Non-pigmented ciliary epithelial cell (primary cell): ENCODE results near the gene SPINK8.
"Not testable (repeated sequence)": the region's sequence is repeated elsewhere in the genome, so short reads cannot be mapped to it uniquely, and the experiment has no call there.

Experiments used
- DNase-seq: peaks from one replicate; pipeline ENCODE4 v3.0.0-alpha.2; 2010; ENCODE audit warnings: low read depth

Gene SPINK8

DNA sequence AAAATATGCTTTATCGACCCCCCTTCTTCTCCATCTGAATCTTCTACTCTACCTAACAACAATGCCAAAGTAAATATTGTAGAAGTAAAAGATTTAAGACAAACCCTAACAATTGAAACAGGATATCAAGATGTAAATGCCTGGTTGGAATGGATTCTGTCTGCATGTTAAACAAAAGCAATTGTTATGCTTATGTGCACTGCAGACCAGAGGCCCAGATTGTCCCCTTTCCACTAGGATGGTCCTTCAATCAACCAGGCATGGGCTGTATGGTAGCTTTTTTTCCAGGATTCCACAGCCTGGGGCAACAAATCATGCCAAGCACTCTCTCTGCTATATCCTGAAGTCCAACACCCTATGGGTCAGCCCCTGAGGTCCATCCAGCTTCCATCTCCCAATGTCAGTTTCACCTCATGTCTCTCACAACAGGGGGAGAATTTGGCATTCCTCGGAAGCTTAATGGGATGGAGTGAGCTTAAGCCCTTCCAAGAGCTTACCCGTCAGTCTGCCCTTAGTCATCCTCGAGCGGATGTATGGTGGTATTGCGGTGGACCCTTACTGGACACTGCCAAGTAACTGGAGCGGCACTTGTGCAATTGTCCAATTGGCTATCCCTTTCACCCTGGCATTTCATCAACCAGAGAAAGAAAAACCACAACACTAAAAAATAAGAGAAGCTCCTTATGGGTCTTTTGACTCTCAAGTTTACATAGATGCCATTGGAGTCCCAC lies 56.4 kb downstream of the SPINK8 start:
- DNase-seq, result no peak

DNA sequence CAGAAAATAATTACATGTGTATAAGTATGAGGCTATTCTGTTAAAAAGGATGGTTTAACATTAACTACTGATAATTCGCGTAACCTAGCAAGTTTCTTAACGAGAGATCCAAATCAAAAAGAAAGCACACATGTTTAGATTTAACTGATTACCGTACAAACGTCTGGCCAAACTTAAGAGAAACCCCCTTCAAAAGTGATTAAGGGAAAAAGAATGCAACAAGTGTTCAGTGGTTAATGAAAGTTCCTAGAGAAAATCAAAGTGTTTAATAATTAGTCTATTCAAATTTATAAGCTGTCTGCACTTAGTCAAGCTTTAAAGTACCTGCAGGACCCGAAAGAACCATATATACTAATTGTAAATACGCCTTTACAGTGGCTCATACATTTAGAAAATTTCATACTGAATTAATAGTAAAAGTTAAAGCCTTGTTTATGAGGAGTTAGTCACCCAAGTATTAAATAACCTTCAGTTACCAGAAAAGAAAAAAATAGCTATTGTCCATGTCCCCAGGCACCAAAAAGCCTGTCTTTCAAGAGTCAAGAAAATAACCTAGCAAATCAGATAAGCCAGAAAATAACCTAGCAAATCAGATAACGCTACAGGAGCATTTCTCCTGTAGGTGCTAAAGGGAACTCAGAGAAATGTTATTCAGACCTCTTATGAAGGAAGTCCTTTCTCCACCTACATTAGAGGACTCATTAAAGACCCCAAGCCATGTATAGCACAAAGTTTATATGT lies 58.0 kb downstream of the SPINK8 start:
- no peak for DNase-seq

DNA sequence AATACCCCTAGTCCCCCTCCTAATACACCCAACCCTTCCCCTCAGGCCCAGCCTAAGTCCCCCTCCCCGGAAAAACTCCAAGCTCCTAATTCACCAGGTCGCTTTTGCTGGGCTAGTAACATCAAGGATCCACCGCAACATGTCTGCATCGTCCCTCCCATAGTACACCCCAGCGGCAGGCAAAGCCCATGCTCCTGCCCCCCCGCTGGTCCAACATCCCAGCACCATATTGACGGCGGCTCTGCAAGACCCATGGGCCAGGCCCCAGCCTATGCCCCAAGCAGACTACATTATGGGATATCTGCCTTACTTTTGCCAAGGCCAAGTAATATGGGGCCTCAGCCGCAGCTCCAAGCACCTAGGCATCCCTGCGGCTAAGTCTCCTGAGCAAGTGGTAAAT lies 59.0 kb downstream of the SPINK8 start:
- no peak for DNase-seq

DNA sequence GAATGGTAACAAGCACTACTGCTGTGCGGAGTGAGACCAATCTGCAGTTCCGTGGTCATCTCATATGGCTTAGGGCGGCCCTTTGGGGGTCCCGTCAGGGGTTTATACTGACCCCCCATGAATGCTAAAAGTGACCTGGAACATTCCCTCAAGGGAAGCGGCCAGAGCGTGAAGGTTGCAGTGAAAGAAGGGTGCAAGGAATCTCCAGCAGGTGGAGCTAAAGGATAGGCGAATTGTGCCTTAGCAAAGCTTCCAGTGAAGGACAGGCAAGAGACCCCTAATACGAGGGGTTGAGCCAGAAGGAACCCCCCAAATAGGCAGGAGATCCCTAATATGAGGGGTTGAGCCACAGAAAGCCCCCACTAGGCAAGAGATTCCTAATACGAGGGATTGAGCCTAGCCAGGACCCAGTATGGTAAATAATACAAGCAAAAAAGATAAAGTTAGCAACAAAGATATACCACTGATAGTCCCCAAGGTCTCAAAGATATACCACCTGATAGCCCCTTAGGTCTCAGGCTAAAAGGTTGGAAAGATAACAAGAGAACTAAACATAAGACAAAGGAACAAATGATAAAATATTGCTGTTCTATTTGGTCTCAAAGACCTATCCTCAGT lies 59.8 kb downstream of the SPINK8 start:
- DNase-seq, result peak; percentile 23

DNA sequence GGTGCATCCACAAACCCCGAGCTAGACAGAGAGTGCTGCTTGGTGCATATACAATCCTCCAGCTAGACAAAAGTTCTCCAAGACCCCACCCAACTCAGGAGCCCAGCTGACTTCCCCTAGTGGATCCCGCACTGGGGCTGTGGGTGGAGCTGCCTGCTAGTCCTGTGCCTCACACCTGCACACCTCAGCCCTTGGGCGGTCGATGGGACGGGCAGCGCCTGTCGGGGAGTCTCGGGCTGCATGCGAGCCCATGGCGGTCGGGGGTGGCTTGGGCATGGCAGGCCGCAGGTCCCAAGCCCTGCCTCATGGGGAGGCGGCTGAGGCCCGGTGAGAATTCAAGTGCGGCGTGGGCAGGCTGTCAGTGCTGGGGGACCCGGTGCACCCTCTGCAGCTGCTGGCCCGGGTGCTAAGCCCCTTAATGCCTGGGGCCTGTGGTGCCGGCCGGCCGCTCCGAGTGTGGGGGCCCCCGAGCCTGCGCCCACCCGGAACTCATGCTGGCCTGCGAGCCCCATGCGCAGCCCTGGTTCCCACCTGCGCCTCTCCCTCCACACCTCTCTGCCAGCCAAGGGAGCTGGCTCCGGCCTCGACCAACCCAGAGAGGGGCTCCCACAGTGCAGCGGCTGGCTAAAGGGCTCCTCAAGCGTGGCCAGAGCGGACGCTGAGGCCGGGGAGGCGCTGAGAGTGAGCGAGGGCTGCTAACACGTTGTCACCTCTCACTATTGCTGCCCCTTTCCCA lies 61.5 kb downstream of the SPINK8 start:
- no peak for DNase-seq

DNA sequence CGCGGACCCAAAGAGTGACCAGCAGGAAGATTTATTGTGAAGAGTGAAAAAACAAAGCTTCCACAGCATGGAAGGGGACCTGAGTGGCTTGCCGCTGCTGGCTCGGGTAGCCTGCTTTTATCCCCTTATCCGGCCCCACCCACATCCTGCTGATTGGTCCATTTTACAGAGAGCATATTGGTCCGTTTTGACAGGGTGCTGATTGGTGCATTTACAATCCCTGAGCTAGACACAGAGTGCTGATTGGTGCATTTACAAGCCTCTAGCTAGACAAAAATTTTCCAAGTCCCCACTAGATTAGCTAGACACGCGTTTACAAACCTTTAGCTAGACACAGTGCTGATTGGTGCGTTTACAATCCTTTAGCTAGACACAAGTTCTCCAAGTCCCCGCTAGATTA lies 62.2 kb downstream of the SPINK8 start:
- not testable (repeated sequence) for DNase-seq

DNA sequence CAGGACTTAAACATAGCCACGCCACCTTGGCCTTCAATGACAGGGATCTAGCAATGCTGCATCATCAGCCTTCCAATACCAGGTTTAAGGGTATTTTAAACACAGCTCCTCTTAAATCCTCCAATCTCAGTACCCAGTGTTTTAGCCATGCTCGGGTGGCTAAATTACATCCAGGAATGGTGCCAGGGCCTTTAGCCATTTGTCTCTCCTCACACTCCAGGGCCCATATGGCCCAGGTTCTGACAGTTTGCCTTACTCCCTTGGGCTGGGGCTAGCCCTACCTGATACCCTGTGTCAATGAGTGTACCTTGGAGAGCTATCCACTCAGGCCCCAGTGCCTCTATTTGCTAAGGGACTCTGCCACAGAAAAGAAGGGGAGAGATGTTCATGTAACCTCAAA lies 63.2 kb downstream of the SPINK8 start:
- DNase-seq, result no peak

DNA sequence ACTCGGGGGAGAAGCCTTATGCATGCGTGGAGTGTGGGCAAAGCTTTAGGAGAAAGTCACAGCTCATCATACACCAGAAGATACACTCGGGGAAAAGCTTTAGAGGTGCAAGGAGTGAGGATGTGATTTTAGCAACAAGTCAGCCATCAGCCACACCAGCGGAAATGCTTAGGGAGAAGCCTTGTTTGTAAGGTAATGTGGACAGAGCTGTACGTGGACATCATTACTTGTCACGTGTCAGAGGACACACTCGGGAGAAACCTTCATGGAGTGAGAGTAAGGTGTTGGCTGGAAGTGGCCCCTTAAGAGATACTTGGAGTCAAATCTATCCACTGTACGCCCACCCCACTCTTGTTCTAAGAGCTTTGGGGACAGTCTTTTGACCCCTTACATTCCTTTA lies 63.9 kb downstream of the SPINK8 start:
- no peak for DNase-seq

DNA sequence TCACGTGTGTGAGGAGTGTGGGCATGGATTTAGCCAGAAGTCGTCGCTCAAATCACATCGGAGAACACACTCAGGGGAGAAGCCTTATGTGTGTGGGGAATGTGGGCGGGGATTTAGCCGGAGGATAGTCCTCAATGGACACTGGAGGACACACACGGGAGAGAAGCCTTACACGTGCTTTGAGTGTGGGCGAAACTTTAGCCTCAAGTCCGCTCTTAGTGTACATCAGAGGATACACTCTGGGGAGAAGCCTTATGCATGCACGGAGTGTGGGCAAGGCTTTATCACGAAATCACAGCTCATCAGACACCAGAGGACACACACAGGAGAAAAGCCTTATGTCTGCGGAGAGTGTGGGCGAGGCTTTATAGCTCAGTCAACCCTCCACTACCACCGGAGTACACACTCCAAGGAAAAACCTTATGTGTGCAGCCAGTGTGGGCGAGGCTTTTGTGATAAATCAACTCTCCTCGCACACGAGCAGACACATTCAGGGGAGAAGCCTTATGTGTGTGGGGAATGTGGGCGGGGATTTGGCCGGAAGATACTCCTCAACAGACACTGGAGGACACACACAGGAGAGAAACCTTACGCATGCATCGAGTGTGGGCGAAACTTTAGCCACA lies 64.4 kb downstream of the SPINK8 start:
- no peak for DNase-seq

DNA sequence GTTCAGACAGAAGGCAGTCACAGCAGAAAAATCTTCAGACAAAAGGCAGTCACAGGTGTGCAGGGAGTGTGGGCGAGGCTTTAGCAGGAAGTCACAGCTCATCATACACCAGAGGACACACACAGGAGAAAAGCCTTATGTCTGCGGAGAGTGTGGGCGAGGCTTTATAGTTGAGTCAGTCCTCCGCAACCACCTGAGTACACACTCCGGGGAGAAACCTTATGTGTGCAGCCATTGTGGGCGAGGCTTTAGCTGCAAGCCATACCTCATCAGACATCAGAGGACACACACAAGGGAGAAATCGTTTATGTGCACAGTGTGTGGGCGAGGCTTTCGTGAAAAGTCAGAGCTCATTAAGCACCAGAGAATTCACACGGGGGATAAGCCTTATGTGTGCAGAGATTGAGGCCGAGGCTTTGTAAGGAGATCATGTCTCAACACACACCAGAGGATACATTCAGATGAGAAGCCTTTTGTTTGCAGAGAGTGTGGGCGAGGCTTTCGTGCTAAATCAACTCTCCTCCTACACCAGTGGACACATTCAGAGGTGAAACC lies 65.0 kb downstream of the SPINK8 start:
- no peak for DNase-seq

DNA sequence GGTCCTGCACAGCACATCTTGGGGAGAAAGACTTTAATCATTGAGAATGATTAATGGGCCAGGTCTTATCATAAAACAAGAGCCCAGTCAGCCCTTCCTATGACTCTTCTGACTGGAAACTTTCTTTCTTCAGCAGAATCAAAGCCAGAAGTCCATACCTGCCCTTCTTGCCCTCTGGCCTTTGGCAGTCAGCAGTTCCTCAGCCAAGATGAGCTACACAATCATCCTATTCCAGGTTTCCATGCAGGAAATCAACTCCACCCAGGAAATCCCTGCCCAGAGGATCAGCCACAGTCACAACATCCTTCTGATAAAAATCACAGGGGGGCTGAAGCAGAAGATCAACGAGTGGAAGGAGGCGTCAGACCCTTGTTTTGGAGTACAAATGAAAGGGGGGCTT lies 65.7 kb downstream of the SPINK8 start:
- DNase-seq, result no peak

DNA sequence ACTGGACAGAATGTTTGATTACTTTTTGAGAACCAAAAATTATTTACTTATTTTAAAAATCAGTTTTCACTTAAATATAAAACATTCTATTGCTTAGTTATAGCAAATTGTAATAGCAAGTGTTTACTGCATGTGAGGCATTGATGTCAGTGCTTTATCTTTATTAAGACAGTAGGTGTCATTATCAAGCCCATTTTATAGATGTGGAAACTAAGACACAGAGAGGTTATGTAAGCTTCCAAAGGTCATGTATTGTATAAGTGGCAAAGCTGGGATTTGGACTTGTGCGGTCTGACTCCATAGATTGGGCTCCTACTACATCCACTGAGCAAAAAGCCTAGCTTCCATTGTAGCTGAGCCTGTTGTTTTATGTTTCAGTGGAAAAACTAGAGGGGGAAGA lies 74.9 kb downstream of the SPINK8 start:
- no peak for DNase-seq
